SK-MEL-5 (cell line): Measurements from ENCODE around the gene DISP3. TPM values are rescaled to one million over a fixed set of nuclear protein-coding genes. Genes with fewer than 3 reads are reported as not detected.

Experiments used
- DNase-seq: peaks from one replicate; pipeline ENCODE4 v3.0.0-alpha.2; 2016; ENCODE audit warnings: low read depth, low spot score
- in situ Hi-C: cut with HindIII; loops from 2 replicates; pipeline ENCODE4 v1.10.0; 2016; ENCODE audit warnings: low sequenced_read_pairs, high pct_unique_total_duplicates, low pct_unique_long_range_greater_than_20kb
- total RNA-seq: library from RNA; depleted of rRNA; stranded (reverse); fragments of >200 nt; shearing (Covaris generic); gene quantifications from 2 replicates; pipeline ENCODE4 v1.2.3, GENCODE V29; 2014

DISP3 gene
- total RNA-seq, 1 experiment from 2014 or later = 0.08 TPM

DNA sequence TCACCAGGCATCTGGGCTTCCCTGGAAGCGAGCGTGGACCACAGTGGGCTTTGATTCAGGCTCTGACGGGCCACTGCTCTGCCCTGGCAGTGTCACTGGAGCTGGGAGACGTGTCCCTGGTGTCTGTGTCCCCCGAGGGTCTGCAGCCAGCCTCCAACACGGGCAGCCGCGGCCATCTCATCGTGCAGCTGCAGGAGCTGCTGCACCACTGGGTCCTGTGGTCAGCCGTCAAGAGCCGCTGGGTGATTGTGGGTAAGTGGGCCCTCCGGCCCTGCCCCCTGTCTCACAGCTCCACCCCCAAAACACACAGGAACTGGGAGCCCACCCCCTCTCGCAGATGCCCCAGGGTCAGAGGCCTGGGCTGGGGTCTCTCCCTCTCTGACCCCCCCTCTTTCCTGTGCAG lies 40.7 kb downstream of the DISP3 start:
- in situ Hi-C loops = no loop called here
- DNase-seq = no peak

- DNase-seq = no peak
- in situ Hi-C loops = no loop called here
These were observed 41.7 kb downstream of the DISP3 start for GRCh38 chr1:11520531-11521233.

GRCh38 chr1:11521582-11522399 lies 42.8 kb downstream of the DISP3 start:
- DNase-seq = no peak
- in situ Hi-C loops = no loop called here

- no peak for DNase-seq
- in situ Hi-C loops = no loop called here
These were observed 43.7 kb downstream of the DISP3 start for GRCh38 chr1:11522400-11523235.

GRCh38 chr1:11523261-11523660 lies 44.3 kb downstream of the DISP3 start:
- DNase-seq = no peak
- in situ Hi-C loops = no loop called here

- no peak for DNase-seq
- in situ Hi-C loops = no loop called here
These were observed 45.0 kb downstream of the DISP3 start for GRCh38 chr1:11523746-11524464.

- no peak for DNase-seq
- in situ Hi-C loops = no loop called here
These were observed 45.7 kb downstream of the DISP3 start for GRCh38 chr1:11524465-11525150.

DNA sequence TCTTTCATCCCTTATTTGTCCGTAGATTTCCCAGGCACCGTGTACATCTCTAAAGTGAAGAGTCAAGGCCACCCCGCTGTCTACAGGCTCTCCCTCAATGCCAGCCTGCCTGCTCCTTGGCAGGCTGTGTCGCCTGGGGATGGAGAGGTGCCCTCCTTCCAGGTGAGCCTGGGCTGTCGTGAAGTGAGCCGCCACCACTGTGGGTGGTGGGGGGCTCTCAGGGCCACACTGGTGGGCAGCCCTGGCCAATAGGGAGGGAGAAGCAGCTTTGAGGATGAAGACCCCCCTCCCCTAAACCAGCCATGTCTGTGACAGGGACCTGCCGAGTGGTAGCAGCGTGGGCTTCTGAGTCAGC lies 46.2 kb downstream of the DISP3 start:
- in situ Hi-C loops = no loop called here
- DNase-seq = no peak

GRCh38 chr1:11525516-11525915 lies 46.6 kb downstream of the DISP3 start:
- DNase-seq = no peak
- in situ Hi-C loops = no loop called here

DNA sequence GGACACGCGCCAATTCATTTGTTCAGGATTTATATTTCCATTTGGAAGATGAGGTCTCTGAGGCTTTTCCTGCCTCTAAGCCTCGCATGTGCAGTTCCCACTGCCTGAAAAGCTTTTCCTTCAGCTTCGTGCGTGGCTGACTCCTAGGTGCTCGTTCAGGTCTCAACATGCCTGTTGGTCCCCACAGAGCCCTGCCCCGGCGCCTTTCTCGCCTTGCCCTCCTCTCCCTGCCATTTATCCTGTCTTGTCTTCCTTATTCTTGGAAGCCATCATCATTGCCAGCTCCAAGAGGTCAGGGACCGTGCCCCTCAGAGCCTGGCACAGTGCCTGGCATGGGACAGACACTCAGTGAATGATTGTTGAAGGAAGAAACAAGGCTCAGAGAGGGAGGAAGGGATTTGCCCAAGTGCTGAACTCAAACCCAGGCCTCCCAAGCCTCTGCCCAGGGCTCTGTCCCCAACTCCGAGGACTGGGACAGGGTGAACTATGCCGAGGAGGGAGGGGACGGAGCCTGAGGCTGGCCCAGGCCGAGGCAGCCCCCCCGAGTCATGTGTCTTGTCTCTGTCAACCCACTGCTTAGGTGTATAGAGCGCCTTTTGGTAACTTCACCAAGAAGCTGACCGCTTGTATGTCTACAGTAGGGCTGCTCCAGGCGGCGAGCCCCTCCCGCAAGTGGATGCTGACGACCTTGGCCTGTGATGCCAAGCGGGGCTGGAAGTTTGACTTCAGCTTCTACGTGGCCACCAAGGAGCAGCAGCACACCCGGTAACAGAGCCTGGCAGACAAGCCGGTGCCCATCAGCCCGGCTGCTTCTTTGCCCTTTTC lies 47.3 kb downstream of the DISP3 start:
- DNase-seq = no peak
- in situ Hi-C loops = no loop called here

GRCh38 chr1:11527541-11528452 lies 48.8 kb downstream of the DISP3 start:
- DNase-seq = no peak
- in situ Hi-C loops = no loop called here

GRCh38 chr1:11528611-11529261 lies 49.8 kb downstream of the DISP3 start:
- in situ Hi-C loops = no loop called here
- no peak for DNase-seq

GRCh38 chr1:11529330-11529729 lies 50.4 kb downstream of the DISP3 start:
- in situ Hi-C loops = no loop called here
- no peak for DNase-seq

DNA sequence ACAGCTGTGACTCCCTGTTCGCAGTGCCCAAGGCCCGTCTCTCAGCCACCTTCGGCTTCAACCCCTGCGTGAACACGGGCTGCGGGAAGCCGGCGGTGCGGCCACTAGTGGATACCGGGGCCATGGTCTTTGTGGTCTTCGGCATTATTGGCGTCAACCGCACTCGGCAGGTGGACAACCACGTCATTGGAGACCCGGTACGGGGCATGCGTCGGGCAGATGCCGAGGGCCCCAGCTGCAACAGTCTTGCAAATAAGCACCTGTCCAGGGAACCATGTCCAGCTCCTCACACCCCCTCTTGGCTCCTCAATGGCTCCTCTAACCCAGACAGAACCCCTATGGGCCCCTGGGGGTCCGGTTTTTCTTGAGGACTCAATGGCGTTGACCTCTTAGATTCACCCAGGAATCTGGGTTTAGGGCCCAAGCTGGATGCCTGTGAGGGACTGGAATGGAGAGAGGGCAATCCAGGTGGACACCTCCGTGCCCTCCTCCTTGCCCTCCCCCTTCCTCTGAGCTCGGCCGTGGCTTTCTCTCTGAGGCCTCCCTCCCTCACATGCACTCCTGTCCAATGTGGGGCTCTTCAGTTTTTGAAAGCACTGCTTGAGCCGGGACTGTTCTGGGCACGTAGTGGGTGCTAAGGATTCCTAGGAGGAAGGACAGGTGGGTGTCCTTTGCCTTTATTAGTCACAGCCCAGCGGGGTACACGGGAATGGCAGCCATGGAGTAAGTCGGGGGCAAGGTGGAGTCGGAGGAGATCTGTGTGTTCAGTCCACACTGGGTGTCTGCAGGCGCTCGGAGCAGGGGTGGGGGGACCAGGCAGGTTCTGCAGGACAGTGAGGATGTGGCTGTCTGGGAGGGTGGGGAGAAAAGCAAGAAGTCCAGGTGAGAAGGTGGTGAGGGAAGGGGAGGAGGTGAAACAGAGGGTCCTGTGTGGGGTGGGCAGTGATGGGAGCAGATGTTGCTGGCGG lies 51.1 kb downstream of the DISP3 start:
- DNase-seq = no peak
- in situ Hi-C loops = no loop called here
